ENCODE data around the gene RACGAP1.
"Not testable (repeated sequence)": the region's sequence is repeated elsewhere in the genome, so short reads cannot be mapped to it uniquely, and the experiment has no call there.

The RACGAP1 gene

GRCh38 chr12:49986476-49986875 lies 38.8 kb downstream of the RACGAP1 start:
- not testable (repeated sequence) for DNase-seq (ENCODE audit: low spot score)

DNA sequence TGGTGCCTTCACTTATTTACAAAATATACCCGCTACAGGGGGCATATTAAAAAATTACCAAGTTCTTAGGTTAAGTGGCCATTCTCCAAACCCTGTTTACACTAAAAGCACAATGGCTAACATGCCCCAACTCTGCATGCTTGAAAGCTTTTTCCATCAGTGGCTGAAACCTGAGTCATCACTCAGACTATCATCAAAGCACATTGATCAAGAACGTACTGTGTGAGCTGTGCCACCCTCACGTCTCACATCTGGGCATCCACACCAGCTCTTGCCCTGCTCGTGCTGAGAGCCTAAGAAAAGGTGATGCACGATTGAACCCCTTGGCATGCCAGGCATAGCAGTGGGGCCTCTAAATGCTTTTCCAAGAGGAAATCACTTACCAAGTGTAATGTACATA lies 39.3 kb downstream of the RACGAP1 start:
- no peak for DNase-seq (ENCODE audit: low spot score)

DNA sequence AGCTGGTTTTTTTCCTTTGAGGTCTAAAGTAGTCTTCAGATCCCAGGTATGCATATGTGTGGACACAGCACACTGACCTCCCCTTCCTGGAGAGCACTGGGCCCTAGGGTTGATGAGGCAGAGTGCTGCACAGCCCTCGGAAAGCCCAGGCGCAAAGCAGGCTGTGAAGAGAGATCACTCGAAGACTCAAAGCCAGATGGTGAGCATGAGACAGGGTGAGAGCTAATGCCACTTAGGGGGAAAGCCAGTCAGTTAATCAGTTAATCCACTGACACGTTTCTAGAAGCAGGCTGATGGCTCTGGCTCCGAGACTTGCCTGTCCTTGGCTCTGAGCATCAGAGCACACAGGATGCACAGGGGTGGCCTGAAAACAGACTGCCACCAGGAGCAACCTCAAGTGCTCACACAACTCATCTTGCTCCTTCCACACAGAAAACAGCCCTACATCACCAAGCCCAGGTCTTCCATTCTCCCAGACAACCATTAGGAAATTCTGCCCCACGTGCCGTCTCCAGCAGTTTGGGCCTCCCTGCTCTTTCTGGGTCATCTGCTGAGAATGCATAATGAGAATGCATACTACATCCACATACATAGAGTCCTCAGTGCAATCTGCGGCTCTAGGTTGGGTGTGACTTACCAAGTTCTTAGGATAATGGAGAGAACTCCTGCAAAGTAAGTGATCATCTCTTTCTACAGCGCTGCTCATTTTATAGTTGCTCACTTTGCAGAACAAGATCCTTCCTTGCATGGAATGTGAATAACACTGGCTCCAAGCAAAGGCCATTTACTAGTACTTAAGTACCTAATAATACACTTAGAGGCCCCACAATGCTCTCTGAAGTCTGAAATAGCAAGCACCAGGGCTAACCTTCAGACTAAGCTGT lies 40.6 kb downstream of the RACGAP1 start:
- DNase-seq (ENCODE audit: low spot score), result no peak

- DNase-seq (ENCODE audit: low spot score), result no peak
Observed at GRCh38 chr12:49983892-49984291, 41.4 kb downstream of the RACGAP1 start.

- no peak for DNase-seq (ENCODE audit: low spot score)
Observed at GRCh38 chr12:49982246-49983087, 42.8 kb downstream of the RACGAP1 start.

DNA sequence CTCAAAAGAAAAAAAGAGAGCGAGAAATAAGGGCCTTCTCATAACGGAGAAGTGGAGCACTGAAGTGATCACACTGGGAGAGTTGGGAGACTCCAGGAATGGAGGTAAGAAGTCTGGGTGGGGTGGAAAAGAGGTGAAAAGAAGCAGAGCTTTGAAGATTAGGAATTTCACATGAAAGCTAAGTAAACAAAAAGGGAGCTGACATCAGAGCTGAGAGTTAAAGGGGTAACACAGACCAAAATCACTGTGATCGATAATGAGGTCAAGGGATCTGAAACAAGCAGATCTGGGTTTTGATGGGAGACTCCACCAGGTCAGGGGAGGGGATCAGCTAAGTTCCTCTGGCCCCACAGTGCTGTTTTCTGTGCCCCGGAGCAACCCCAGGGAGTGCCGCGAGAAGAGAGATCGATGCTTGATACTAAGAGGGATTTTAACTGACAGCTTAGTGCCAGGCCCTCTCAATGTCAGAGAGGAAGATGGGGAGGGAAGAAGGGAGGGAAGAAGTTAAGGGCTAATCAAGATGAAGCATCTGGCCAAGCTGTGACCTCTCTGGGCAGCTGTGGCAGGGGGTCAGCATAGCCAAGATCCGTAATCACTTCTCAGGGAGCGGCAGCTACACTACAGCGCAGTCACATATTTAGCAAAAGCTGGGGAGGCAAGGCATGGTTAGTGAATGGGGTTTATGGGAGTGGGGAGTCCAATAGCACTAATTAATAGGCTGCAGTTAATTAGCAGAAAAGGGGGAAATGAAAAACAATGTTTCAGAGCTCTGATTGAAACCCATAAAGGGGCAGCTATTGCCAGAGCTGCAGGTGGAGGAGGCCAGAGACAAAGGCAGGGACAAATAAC lies 44.6 kb downstream of the RACGAP1 start:
- DNase-seq (ENCODE audit: low spot score), result no peak

GRCh38 chr12:49979791-49980190 lies 45.5 kb downstream of the RACGAP1 start:
- no peak for DNase-seq (ENCODE audit: low spot score)

DNA sequence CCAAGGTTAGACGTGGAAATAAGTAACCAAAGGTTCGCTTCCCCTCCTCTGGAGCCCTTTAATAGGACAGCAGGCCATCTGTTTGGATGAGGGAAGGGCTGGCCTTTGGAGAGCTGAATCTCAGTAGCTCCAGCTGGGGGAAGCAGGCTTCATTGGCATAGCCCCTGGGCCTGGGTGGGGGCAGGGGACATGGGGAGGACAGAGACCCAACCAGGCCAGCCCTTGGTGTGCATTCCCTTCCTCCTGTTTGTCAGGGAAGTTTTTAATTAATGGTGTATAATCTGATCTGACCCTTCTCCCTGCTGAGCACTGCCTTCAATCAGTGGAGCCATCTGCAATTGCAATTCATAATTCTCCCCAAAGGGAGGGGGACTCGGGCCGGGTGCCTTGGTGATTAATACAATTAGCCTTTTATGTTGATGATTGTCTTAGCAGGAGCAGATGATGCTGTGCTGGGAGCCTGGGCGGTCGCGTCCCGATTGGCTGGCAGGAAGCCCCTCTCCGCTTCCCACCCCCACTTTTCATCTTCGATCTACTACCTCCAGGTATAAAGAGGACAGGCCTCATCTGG lies 46.2 kb downstream of the RACGAP1 start:
- no peak for DNase-seq (ENCODE audit: low spot score)

DNA sequence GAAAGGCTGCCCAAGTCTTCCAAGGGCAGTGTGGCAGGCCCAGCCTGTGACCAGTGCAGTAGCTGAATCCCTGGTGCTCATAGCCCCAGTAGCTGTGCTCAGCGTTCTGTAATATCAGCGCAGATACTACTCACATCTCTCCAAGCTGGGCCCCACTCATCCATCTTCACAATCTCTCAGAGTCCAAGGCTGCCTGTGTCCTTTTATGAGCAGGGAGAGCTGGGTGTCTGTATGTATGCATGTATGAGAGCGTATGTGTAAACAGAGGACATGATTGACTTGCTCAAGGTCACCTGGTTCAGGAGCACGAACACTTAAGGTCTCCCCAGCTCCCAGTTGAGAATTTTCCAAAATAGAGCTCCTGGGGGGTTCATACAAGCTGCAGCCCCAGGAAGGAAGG lies 47.2 kb downstream of the RACGAP1 start:
- no peak for DNase-seq (ENCODE audit: low spot score)

DNA sequence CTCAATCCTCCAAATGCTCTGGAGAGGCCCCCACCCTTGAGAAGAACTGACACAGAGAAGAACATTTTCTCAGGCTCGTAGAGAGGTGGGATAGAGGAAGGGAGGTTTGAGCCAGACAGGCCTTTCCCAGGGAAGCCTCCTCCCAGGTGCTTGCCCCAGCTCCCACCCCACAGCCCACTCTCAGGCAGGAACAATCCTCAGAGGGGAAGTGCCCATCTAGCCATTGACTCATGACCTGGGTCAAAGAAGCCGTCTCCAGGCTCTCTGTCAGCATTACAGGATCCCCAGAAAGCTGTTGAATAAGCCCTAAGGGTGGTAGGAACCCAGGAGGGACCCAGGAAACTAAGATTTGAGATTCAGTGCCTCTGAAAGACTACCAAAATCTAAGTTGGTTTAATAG lies 48.7 kb downstream of the RACGAP1 start:
- no peak for DNase-seq (ENCODE audit: low spot score)

- DNase-seq (ENCODE audit: low spot score), result no peak
Observed at GRCh38 chr12:49975318-49975761, 50.0 kb downstream of the RACGAP1 start.

DNA sequence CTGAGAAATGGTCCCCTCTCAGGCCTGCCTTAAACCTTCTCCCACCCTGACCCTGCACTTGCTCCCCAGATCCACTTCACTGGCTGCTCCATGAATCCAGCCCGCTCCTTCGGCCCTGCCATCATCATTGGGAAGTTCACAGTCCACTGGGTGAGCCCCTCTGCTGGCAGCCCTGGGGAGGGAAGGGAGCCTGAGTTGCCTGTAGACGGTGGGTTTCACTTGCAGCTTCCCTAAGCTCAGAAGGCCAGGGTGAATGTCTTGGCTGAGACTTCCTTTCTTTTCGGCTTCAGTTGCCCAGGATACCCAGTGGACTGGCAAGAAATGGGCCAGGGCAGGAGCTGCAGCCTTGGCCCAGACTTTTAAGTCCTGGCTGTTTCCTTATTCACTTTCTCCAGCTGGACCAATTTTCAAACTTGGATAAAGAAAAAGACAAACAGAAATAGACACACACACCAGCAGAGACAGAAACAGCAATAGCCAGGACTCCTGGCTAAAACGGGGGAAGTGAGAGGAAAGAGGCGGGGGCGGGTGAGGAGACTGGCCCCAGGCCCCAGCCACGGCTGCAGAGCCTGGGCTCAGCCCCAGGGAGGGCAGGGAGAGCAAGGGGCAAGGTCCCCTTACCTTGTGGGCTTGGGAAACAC lies 50.5 kb downstream of the RACGAP1 start:
- no peak for DNase-seq (ENCODE audit: low spot score)

DNA sequence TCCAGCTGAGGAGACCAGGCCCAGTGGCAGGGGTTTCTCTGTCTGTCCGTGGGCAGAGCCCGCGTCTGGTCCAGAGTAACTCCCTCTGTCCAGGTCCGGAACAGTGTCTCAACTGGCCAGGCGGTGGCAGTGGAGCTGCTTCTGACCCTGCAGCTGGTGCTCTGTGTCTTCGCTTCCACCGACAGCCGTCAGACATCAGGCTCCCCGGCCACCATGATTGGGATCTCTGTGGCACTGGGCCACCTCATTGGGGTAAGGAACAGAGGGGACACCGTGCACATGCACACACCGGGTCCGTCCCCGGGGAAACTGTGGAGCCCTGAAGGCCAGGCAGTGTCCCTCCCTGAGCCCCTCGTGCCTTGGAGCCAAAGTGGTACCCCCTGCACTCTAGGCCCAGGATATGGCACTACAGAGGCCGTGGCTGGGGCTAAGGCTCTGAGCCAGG lies 51.0 kb downstream of the RACGAP1 start:
- DNase-seq (ENCODE audit: low spot score), result no peak

GRCh38 chr12:49973361-49973830 lies 51.9 kb downstream of the RACGAP1 start:
- DNase-seq (ENCODE audit: low spot score), result no peak

DNA sequence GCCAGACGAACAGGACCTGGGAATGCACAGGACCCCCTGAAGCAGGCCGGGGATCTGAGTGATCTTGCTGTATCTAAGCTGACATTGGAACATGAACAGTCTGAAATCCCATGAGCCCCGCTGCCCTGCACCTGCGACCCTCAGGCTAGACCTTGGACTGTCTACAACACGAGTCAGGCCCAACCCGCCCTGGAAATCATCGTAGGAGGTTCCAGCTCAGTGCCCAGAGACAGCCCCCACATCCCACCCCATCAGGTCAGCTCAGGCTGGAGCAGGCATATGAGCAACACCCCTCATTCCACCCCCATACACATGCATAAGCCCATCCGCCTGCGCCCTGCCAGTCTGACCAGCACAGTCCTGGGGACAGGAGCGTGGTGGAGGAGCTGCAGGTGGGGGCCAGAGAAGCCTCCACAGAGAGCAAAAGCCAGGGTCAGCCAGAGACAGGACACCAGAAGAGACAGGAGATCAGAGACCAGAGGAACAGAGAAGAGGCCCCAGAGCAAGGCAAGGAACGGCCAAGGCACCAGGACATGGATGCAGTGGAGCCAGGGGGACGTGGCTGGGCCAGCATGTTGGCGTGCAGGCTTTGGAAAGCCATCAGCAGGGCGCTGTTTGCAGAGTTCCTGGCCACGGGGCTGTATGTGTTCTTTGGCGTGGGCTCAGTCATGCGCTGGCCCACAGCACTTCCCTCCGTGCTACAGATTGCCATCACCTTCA lies 52.5 kb downstream of the RACGAP1 start, which contains the start of gene AQP6:
Gene AQP6 (plus strand): TSS at position 307 of the 720 bp plus-strand sequence. CDS start 227 bp downstream, at position 534.
- no peak for DNase-seq (ENCODE audit: low spot score)

GRCh38 chr12:49972129-49972528 lies 53.2 kb downstream of the RACGAP1 start:
- DNase-seq (ENCODE audit: low spot score), result no peak

- DNase-seq (ENCODE audit: low spot score), result no peak
Observed at GRCh38 chr12:49971141-49971540, 54.2 kb downstream of the RACGAP1 start.

GRCh38 chr12:49970658-49971057 lies 54.6 kb downstream of the RACGAP1 start:
- DNase-seq (ENCODE audit: low spot score), result no peak

GRCh38 chr12:49969651-49970429 lies 55.5 kb downstream of the RACGAP1 start:
- no peak for DNase-seq (ENCODE audit: low spot score)

Measured in germinal center (tissue), 1 donor.